ENCODE data around the gene SUPT5H.

The SUPT5H gene

GRCh38 chr19:39509233-39509632 is 63.9 kb downstream of the SUPT5H start:
- H3K36me3 ChIP-seq (ENCODE audit: control insufficient read depth, insufficient read depth, low read length), result no peaks in the 10 kb centered on the region
- no peak for TF ChIP-seq CTCF (IDR thresholded peaks at IDR 0.05; ENCODE audit: insufficient read depth, low read length, poor library complexity, severe bottlenecking)
- DNase-seq (ENCODE audit: extremely low read depth, insufficient read length), result no peak
- H3K27me3 ChIP-seq (replicated peaks; ENCODE audit: control insufficient read depth, insufficient read depth, low read length), result no peaks in the 10 kb centered on the region; the same call in 1 of the 2 replicates
- no peak overlapping the region for H3K4me3 ChIP-seq (replicated peaks; ENCODE audit: low read depth, low read length)

DNA sequence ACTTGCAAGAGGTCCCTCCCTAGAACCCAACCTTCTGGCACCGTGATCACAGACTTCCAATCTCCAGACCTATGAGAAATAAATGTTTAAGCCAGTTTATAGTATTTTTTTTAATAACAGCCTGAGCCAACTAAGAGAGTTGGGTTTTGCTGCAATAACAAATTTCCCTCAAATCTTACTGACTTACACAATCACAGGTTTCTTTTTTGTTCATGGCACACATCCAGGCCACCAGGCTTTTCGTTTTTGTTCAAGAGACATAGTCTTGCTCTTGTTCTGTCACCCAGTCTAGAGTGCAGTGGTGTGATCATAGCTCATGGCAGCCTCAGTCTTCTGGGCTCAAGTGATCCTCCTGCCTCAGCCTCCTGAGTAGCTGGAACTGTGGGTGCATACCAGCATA is 67.6 kb downstream of the SUPT5H start:
- TF ChIP-seq CTCF (IDR thresholded peaks at IDR 0.05; ENCODE audit: insufficient read depth, low read length, poor library complexity, severe bottlenecking), result no peak
- Histone ChIP-seq H3K36me3 (ENCODE audit: control insufficient read depth, insufficient read depth, low read length) (no peaks in the 10 kb centered on the region), H3K4me3 (replicated peaks; ENCODE audit: low read depth, low read length) (no peak overlapping the region), H3K27me3 (replicated peaks; ENCODE audit: control insufficient read depth, insufficient read depth, low read length) (no peaks in the 10 kb centered on the region; the same call in none of the 2 replicates)
- no peak for DNase-seq (ENCODE audit: extremely low read depth, insufficient read length)

DNA sequence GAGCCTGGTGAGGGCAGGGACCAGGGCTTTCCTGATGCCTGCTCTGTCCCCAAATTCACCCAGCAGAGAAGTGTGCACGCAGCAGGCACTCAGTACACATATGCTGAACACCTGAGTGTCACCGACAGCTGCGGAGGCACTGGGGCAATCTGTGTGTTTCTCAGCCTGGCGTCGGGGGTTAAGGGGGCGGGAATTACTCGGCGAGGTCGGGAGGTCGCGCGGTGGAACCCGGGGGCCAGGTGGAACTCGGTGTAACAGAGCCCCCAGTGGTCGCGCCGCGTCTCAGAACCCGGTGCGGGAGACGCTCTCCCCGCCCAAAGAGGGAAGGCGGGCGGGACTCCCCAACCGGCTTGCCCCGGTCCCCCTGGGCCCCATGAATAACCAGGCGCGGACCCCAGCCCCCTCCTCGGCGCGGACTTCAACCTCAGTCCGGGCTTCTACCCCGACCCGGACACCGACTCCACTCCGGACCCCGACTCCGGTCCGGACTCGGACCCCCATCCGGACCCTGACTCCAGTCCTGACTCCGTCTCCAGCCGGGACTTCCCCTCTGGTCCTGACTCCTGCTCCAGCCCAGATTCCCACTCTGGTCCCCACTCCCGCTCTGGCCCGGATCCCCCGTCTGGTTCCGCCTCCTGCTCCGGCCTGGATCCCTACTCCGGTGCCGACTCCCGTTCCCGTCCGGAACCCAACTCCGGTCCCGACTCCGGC is 69.6 kb downstream of the SUPT5H start, which contains the start of gene SELENOV:
Gene SELENOV, plus strand, starts transcription at position 300 of the 711 bp plus-strand sequence. Its CDS starts 74 bp downstream, at position 374.
- DNase-seq (ENCODE audit: extremely low read depth, insufficient read length), result peak; percentile 27

GRCh38 chr19:39515551-39516191 is 70.3 kb downstream of the SUPT5H start:
- Histone ChIP-seq H3K36me3 (ENCODE audit: control insufficient read depth, insufficient read depth, low read length) (no peaks in the 10 kb centered on the region), H3K27me3 (replicated peaks; ENCODE audit: control insufficient read depth, insufficient read depth, low read length) (no peaks in the 10 kb centered on the region; the same call in none of the 2 replicates), H3K4me3 (replicated peaks; ENCODE audit: low read depth, low read length) (peak overlapping the region; percentile 35)
- no peak for DNase-seq (ENCODE audit: extremely low read depth, insufficient read length)
- no peak for TF ChIP-seq CTCF (IDR thresholded peaks at IDR 0.05; ENCODE audit: insufficient read depth, low read length, poor library complexity, severe bottlenecking)

More for the DNA sequence above, 69.6 kb downstream of the SUPT5H start, which contains the start of gene SELENOV:
- Histone ChIP-seq H3K4me3 (replicated peaks; ENCODE audit: low read depth, low read length) (peak within 1 kb of the TSS; percentile 35), H3K27me3 (replicated peaks; ENCODE audit: control insufficient read depth, insufficient read depth, low read length) (no peaks in the 10 kb centered on the region; the same call in none of the 2 replicates), H3K36me3 (ENCODE audit: control insufficient read depth, insufficient read depth, low read length) (no peaks in the 10 kb centered on the region)
- peak; percentile 34 for TF ChIP-seq CTCF (IDR thresholded peaks at IDR 0.05; ENCODE audit: insufficient read depth, low read length, poor library complexity, severe bottlenecking)

GRCh38 chr19:39516270-39516669 is 70.9 kb downstream of the SUPT5H start:
- H3K27me3 ChIP-seq (replicated peaks; ENCODE audit: control insufficient read depth, insufficient read depth, low read length), result no peaks in the 10 kb centered on the region; the same call in none of the 2 replicates
- H3K36me3 ChIP-seq (ENCODE audit: control insufficient read depth, insufficient read depth, low read length), result no peaks in the 10 kb centered on the region
- DNase-seq (ENCODE audit: extremely low read depth, insufficient read length), result peak; percentile 23
- no peak for TF ChIP-seq CTCF (IDR thresholded peaks at IDR 0.05; ENCODE audit: insufficient read depth, low read length, poor library complexity, severe bottlenecking)
- no peak overlapping the region for H3K4me3 ChIP-seq (replicated peaks; ENCODE audit: low read depth, low read length)

All from GM06990 (cell line).